NCI-H748 (cell line): ENCODE results near the gene SERTAD3.
"Not testable (repeated sequence)": the region's sequence is repeated elsewhere in the genome, so short reads cannot be mapped to it uniquely, and the experiment has no call there.

Source experiments
- DNase-seq: peaks from one replicate; lab custom pipeline; 2025; ENCODE audit not compliant: unreplicated experiment; lab: John Stamatoyannopoulos, UW

SERTAD3 gene

GRCh38 chr19:40458597-40458974, 14.5 kb upstream of the SERTAD3 start:
- DNase-seq, result no peak

- no peak for DNase-seq
Observed at GRCh38 chr19:40457953-40458596, 13.9 kb upstream of the SERTAD3 start.

GRCh38 chr19:40457048-40457447, 12.9 kb upstream of the SERTAD3 start:
- DNase-seq, result no peak

GRCh38 chr19:40453943-40454342, 9.8 kb upstream of the SERTAD3 start:
- DNase-seq, result not testable (repeated sequence)

GRCh38 chr19:40453151-40453735, 9.1 kb upstream of the SERTAD3 start:
- no peak for DNase-seq

- no peak for DNase-seq
Observed at GRCh38 chr19:40452016-40452415, 7.9 kb upstream of the SERTAD3 start.

GRCh38 chr19:40450664-40451063, 6.5 kb upstream of the SERTAD3 start:
- DNase-seq, result no peak

GRCh38 chr19:40449506-40449905, 5.4 kb upstream of the SERTAD3 start:
- DNase-seq, result no peak

- no peak for DNase-seq
Observed at GRCh38 chr19:40446263-40446784, 2.2 kb upstream of the SERTAD3 start.

GRCh38 chr19:40445780-40446262, 1.7 kb upstream of the SERTAD3 start:
- peak; percentile 23 for DNase-seq

GRCh38 chr19:40444825-40445312, 734 bp upstream of the SERTAD3 start:
- DNase-seq, result no peak

- DNase-seq, result peak; percentile 100
Observed at GRCh38 chr19:40443131-40443999, 770 bp downstream of the SERTAD3 start.

GRCh38 chr19:40442328-40443130, 1.6 kb downstream of the SERTAD3 start:
- DNase-seq, result peak; percentile 66

GRCh38 chr19:40441719-40442253, 2.3 kb downstream of the SERTAD3 start:
- no peak for DNase-seq

- DNase-seq, result no peak
Observed at GRCh38 chr19:40438284-40438683, 5.9 kb downstream of the SERTAD3 start.

- peak; percentile 92 for DNase-seq
Observed at GRCh38 chr19:40433391-40434216, 10.5 kb downstream of the SERTAD3 start.

GRCh38 chr19:40432760-40433159, 11.4 kb downstream of the SERTAD3 start:
- not testable (repeated sequence) for DNase-seq

- DNase-seq, result no peak
Observed at GRCh38 chr19:40431698-40432097, 12.4 kb downstream of the SERTAD3 start.

GRCh38 chr19:40430242-40430641, 13.9 kb downstream of the SERTAD3 start:
- not testable (repeated sequence) for DNase-seq
